HFFc6 (cell line): ENCODE measurements around the gene PRKAG2. TPM values are rescaled to one million over a fixed set of nuclear protein-coding genes. Genes with fewer than 3 reads are reported as not detected.

Source experiments
- DNase-seq: peaks from one replicate; pipeline ENCODE4 v3.0.0-alpha.2; 2018
- H3K27ac Mint-ChIP-seq: 2 replicates; pipeline ENCODE4 v1.8.0; 2020; ENCODE audit warnings: mild to moderate bottlenecking, mixed read lengths
- H3K27me3 Mint-ChIP-seq: 2 replicates; pipeline ENCODE4 v1.8.0; 2021; ENCODE audit warnings: mild to moderate bottlenecking, moderate library complexity, mixed read lengths; ENCODE audit not compliant: insufficient read depth
- H3K36me3 Mint-ChIP-seq: 2 replicates; pipeline ENCODE4 v1.8.0; 2021; ENCODE audit warnings: low read depth, mixed read lengths
- H3K4me1 Mint-ChIP-seq: 2 replicates; pipeline ENCODE4 v1.8.0; 2020; ENCODE audit warnings: low read depth, mixed read lengths
- H3K4me3 Mint-ChIP-seq: 2 replicates; pipeline ENCODE4 v1.8.0; 2020; ENCODE audit warnings: mild to moderate bottlenecking, moderate library complexity, mixed read lengths
- H3K9me3 Mint-ChIP-seq: 2 replicates; pipeline ENCODE4 v1.8.0; 2020; ENCODE audit warnings: mild to moderate bottlenecking, mixed read lengths
- CTCF ChIP-seq: fragments of 200-600 bp; sonication (generic); IDR thresholded peaks from 2 replicates; pipeline ENCODE4 v1.5.0; 2021; ENCODE audit warnings: antibody characterized with exemption, mild to moderate bottlenecking
- total RNA-seq, 6 experiments: library from RNA; stranded (reverse); fragmentation: NEBNext Ultra II Directional; extraction: Animal tissue kit (Norgen Biotek cat#: 25700); gene quantifications; 2 replicates in 1 of 6; 3 replicates in 5 of 6; pipeline ENCODE4 v1.2.3, GENCODE V29; 2021

The PRKAG2 gene
- total RNA-seq, 6 experiments from 2014 or later, result 15.1 to 19.2 (median 18.4) TPM

GRCh38 chr7:151888079-151889067 lies 11.5 kb upstream of the PRKAG2 start:
- no peak overlapping the region for H3K4me3 Mint-ChIP-seq
- no peaks in the 10 kb centered on the region for H3K4me1 Mint-ChIP-seq
- no peak for TF ChIP-seq CTCF
- H3K27me3 Mint-ChIP-seq, result peaks cover 59% of the 10 kb centered on the region
- H3K9me3 Mint-ChIP-seq, result no peaks in the 10 kb centered on the region
- no peak overlapping the region for H3K27ac Mint-ChIP-seq
- H3K36me3 Mint-ChIP-seq, result no peaks in the 10 kb centered on the region
- no peak for DNase-seq

DNA sequence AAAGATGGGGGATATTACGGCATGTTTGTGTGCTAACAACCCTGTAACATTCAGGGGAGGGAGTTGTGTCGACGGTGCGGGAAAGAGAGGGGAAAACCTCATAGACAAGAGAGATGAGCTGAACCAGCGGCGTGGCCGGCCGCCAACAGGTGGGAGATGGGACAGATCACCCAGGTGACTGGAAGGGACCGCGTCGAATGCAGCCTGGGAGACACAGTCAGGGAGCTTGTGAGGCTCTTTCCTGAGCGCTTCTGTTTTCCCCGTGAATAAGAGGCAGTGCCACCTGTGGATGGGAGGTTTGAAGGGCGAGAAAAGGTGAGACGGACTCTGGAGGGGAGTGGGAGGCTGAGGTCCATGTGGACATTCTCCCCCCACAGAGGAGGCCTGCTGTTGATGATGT lies 9.9 kb upstream of the PRKAG2 start:
- Mint-ChIP-seq H3K27ac (no peak overlapping the region), H3K4me1 (no peaks in the 10 kb centered on the region), H3K4me3 (no peak overlapping the region), H3K36me3 (no peaks in the 10 kb centered on the region), H3K9me3 (no peaks in the 10 kb centered on the region), H3K27me3 (peaks cover 59% of the 10 kb centered on the region)
- DNase-seq, result no peak
- TF ChIP-seq CTCF, result no peak

- no peak for TF ChIP-seq CTCF
- H3K4me1 Mint-ChIP-seq, result no peaks in the 10 kb centered on the region
- no peaks in the 10 kb centered on the region for H3K9me3 Mint-ChIP-seq
- no peaks in the 10 kb centered on the region for H3K36me3 Mint-ChIP-seq
- no peak for DNase-seq
- H3K27me3 Mint-ChIP-seq, result peaks cover 45% of the 10 kb centered on the region
- H3K27ac Mint-ChIP-seq, result no peak overlapping the region
- no peak overlapping the region for H3K4me3 Mint-ChIP-seq
Observed at GRCh38 chr7:151885202-151885580, 8.3 kb upstream of the PRKAG2 start.

DNA sequence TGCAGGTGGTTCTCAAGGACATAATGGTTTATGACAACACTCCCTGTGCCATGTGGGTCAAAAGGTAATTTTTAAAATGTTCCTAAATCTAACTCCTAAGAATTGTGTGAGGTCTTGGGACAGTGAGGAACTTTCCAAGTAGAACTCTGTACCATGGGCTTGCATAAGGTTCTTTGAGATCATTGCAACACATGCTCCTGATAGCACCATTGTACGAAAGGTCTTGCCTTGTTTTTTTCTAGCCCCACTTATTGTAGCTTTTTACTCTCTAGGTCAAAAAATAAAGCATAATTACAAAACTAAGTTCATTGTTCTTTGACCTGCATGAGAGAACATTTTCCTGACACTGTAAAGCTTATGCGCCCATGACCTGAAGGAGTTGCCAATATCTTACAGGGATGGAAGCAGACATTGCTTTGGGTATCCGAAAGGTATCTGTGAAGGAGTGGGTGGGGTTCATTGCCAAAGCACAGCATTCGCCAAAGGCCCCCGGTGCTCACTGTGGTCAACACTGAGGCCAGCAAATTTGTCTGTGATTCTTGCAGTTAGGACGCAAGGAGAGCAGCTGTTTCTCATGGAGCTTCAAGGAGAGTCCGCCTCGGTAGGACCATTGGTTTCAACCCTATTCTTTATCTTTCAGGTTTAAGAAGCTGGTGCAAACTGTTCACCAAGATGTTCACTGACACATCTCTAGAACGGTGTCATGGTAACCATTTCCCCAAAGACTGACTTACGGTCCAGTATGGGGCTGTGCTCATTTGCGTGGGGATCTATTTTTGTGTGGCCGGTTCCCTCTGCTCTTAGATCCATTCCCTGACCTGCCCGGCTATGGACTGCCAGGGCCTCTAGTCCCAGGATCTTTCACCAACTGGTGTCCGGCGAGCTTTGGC lies 7.6 kb upstream of the PRKAG2 start:
- peaks cover 47% of the 10 kb centered on the region for H3K27me3 Mint-ChIP-seq
- H3K4me3 Mint-ChIP-seq, result no peak overlapping the region
- no peaks in the 10 kb centered on the region for H3K4me1 Mint-ChIP-seq
- H3K27ac Mint-ChIP-seq, result no peak overlapping the region
- no peak for TF ChIP-seq CTCF
- H3K9me3 Mint-ChIP-seq, result no peaks in the 10 kb centered on the region
- no peak for DNase-seq
- no peaks in the 10 kb centered on the region for H3K36me3 Mint-ChIP-seq

DNA sequence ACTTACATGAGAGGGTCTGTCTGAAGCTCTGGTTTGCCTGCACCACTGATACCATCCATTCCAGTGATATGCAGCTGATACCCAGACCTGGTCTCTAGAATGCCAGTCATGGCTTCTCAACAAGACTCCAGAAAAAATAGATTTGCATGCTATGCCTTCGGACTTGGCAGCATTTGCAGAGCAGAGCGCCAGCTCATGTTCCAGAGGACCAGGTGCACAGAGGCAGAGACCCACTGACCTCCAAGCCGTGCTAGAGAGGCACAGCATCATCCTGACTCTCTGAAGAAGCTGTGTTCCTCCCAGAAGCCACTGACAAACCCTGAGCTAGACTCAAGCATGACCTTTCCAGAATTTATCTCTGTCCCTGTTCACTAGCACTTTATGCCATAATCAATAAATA lies 6.9 kb upstream of the PRKAG2 start:
- no peak overlapping the region for H3K4me3 Mint-ChIP-seq
- H3K27ac Mint-ChIP-seq, result no peak overlapping the region
- H3K9me3 Mint-ChIP-seq, result no peaks in the 10 kb centered on the region

More for the DNA sequence above, 6.9 kb upstream of the PRKAG2 start:
- Mint-ChIP-seq H3K27me3 (peaks cover 52% of the 10 kb centered on the region), H3K4me1 (no peaks in the 10 kb centered on the region), H3K36me3 (no peaks in the 10 kb centered on the region)
- no peak for TF ChIP-seq CTCF
- DNase-seq, result no peak
